ENCODE measurements around the gene CAPN1. TPM values are rescaled to one million over a fixed set of nuclear protein-coding genes. Genes with fewer than 3 reads are reported as not detected.

Gene CAPN1
- 179 TPM for total RNA-seq
- long read RNA-seq, partial matches to known transcripts = 83 of 495 reads
- long read RNA-seq, other reads (novel, unspliced or antisense) = 412 of 495 reads

DNA sequence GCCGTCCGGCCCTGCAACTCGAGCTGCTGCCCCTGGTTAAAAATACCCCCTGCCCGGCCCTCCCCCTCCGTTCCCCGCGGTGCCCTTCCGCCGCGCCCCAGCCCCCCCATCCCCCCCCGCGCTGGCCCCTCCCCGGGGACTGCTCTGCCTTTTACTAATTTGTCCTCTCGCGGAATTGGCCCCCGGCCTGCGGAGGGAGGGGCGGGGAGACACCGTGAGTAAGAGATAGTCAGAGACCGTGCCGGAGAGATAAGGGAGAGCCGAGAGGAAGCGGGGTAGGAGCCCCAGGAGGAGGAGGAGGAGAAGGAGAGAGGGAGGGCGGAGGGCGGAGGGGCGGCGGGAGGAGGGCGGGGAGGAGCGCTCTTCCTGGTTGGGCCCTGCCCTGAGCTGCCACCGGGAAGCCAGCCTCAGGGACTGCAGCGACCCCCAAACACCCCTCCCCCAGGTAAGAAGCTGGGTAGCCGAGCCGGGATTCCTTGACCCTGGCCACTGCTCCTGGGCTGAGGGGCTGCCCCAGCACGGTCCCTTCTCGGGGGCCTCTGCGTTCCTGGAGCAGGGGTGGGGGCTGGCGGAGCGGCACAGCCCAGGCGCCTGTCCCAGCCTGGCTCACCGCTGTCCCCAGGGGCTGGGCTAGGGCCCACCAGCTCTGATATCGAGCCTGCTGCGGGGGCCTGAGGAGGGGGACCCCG, at the start of gene CAPN1:
TSS of gene CAPN1 (plus strand) at position 360 of the 689 bp plus-strand sequence. CDS start 774 bp downstream, outside the sequence.
- Histone ChIP-seq H3K36me3 (peaks cover 12% of the 10 kb centered on the region), H3K27me3 (no peaks in the 10 kb centered on the region), H3K4me1 (peaks cover 25% of the 10 kb centered on the region), H3K4me3 (peak within 1 kb of the TSS; percentile 95), H3K27ac (peak within 1 kb of the TSS; percentile 95), H3K9me3 (no peaks in the 10 kb centered on the region)
- DNase-seq (peak; percentile 89), ATAC-seq (peak; percentile 79)
- intact Hi-C loops (cut with DNase I) = no loop called here
- TF ChIP-seq, protein P1, sequence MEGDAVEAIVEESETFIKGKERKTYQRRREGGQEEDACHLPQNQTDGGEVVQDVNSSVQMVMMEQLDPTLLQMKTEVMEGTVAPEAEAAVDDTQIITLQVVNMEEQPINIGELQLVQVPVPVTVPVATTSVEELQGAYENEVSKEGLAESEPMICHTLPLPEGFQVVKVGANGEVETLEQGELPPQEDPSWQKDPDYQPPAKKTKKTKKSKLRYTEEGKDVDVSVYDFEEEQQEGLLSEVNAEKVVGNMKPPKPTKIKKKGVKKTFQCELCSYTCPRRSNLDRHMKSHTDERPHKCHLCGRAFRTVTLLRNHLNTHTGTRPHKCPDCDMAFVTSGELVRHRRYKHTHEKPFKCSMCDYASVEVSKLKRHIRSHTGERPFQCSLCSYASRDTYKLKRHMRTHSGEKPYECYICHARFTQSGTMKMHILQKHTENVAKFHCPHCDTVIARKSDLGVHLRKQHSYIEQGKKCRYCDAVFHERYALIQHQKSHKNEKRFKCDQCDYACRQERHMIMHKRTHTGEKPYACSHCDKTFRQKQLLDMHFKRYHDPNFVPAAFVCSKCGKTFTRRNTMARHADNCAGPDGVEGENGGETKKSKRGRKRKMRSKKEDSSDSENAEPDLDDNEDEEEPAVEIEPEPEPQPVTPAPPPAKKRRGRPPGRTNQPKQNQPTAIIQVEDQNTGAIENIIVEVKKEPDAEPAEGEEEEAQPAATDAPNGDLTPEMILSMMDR (IDR thresholded peaks at IDR 0.05) = no peak

DNA sequence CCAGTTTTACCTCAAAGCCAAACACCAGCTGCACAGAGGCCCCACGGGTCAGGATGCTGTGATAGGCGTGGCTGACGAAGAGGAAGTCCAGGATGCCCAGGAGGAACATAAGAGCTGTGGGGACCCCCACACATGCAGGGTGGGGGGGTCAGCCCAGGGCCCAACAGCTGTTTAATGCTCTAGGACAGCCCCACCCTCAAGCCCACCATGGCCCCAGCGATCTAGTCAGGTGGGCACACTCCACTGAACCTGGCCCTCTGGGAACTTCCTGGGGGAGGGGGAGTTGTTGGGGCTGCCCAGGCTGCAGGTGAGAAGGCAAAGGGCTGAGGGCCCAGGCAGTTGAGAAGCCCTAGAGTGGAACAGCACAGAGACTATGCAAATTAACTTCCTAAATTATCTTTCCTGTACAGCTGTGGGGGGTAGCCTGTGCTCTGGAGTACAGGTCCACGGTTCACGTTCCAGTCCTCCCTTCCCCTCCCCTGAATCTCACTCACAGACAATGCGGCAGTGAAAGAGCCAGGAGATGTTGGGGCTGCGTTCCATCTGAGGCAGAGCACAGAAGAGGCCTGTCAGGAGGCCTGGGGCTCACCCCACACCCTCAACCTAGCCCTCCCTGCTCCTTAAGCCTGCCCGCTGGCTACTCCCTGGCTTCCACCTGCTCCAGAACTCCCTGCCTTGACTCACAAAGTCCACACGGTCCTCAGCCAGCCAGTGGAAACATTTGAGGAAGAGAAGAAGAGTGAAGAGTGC, 49.3 kb upstream of the CAPN1 start:
- DNase-seq (no peak), ATAC-seq (no peak)
- TF ChIP-seq, protein P1 (IDR thresholded peaks at IDR 0.05) = no peak
- Histone ChIP-seq H3K4me1 (peaks cover 24% of the 10 kb centered on the region), H3K4me3 (peak overlapping the region; percentile 95), H3K36me3 (peaks cover 54% of the 10 kb centered on the region), H3K27me3 (no peaks in the 10 kb centered on the region), H3K9me3 (no peaks in the 10 kb centered on the region), H3K27ac (peak overlapping the region; percentile 1)
- intact Hi-C loops (cut with DNase I) = no loop called here

DNA sequence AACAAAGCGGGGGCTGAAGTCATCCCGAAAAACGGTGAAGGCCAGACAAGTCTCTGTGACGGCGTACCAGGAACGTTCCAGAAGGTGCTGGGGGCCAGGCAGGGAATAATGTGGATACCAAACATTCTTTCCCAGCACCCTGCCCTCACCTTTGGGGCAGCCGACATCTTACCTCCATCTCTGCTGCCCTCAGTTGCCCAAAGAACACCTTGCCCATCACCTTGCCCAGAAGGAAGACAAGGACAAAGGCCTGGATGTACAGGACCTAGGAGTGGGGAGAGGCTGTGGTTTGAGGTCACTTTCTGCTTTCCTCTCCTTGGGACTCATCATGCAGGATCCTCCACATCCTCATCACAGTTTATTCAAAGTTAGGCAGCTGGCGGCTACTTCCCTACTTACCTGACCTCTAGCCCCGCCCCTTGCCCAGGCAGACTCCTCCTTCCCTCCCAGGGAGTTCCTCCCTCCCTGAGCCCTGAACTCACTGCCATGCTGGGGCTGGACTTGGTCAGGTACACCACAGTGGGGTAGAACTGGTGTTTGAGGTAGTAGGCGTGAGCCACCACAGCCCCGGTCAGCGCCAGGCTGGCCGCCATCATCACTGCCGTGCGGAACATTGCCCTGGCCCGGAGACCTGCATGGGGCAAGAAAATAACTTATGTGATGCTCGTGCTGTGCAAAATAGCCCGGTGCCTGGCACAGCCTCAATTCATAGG, 48.6 kb upstream of the CAPN1 start:
- no peaks in the 10 kb centered on the region for H3K27me3 ChIP-seq
- H3K27ac ChIP-seq = peak overlapping the region; percentile 100
- intact Hi-C loops (cut with DNase I) = no loop called here
- H3K4me3 ChIP-seq = peak overlapping the region; percentile 95
- ATAC-seq (peak; percentile 42), DNase-seq (peak; percentile 87)
- TF ChIP-seq, protein P1 (IDR thresholded peaks at IDR 0.05) = no peak
- peaks cover 24% of the 10 kb centered on the region for H3K4me1 ChIP-seq
- peaks cover 47% of the 10 kb centered on the region for H3K36me3 ChIP-seq
- no peaks in the 10 kb centered on the region for H3K9me3 ChIP-seq

DNA sequence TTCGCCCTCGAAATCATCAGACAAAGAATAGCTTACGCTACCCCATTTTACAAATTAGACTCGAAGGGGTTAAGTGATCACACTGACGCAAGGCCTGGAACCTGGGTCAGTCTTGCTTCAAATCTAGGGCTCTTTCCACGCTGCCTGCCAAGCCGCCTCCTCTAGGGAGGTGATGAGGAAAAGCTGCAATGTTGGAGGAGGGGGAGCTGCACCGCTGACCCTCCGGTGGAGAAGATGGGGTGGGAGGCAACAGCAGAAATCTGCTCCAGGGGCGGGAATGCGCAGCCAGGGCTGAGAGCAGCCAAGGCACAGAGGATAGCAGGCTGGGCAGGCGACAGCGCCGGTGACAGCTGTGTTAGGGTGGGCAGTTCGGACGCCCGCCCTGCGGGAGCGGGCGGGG, 48.0 kb upstream of the CAPN1 start:
- no peaks in the 10 kb centered on the region for H3K9me3 ChIP-seq
- H3K27me3 ChIP-seq = no peaks in the 10 kb centered on the region
- no peak for ATAC-seq
- DNase-seq = peak; percentile 69
- peak overlapping the region; percentile 95 for H3K4me3 ChIP-seq
- peaks cover 41% of the 10 kb centered on the region for H3K36me3 ChIP-seq
- peaks cover 24% of the 10 kb centered on the region for H3K4me1 ChIP-seq
- TF ChIP-seq, protein P1 (IDR thresholded peaks at IDR 0.05) = no peak
- peak overlapping the region; percentile 100 for H3K27ac ChIP-seq
- intact Hi-C loops (cut with DNase I) = no loop called here

DNA sequence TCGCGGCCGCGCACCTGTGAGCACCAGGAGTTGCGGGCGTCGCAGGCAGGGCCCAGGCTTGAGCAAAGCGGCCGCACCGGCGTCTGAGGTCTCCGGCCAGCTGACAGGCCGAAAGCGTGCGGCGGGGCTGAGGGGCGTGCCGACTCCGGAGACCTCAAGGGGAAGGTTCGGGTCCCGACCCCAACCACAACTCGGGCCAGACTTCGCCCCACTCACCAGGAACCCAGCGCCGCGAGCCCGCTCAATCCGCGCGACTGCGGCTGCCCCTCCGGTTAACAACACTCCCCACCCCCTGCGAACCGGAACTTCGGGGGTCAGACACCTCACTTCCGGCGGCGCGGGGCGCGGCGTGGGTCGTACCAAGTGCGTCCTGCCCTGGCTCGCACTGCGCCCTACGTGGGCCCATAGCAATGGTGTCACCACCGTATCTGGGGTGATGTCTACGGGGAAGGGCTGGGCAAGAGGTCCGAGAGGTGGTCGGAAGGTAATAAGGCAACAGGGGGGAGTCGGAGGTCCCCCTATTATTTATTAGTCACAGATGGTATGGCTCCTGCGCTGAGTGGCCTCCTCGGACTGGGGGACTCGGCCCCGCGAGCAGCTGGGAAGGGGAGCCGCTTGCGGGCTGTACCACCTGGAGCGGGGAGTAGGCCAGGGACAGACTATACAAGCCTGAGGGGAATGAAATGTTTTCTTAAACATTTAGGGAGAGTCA, 47.3 kb upstream of the CAPN1 start, which contains the start of gene SYVN1:
TSS of gene SYVN1 (minus strand) at position 280 of the 712 bp plus-strand sequence. CDS start 918 bp downstream, outside the sequence.
- peak within 1 kb of the TSS; percentile 95 for H3K4me3 ChIP-seq
- peak; percentile 96 for DNase-seq
- H3K4me1 ChIP-seq = peaks cover 24% of the 10 kb centered on the region
- peak within 1 kb of the TSS; percentile 100 for H3K27ac ChIP-seq
- TF ChIP-seq, protein P1 (IDR thresholded peaks at IDR 0.05) = no peak
- intact Hi-C loops (cut with DNase I) = no loop called here
- no peaks in the 10 kb centered on the region for H3K9me3 ChIP-seq
- H3K27me3 ChIP-seq = no peaks in the 10 kb centered on the region
- ATAC-seq = peak; percentile 89
- peaks cover 35% of the 10 kb centered on the region for H3K36me3 ChIP-seq
